Cardiac fibroblast (primary cell): ENCODE measurements around the gene PTBP3.

Source experiments
- DNase-seq, 2 donors: peaks; one replicate each; pipeline versions ENCODE4 v3.0.0 to v3.0.0-alpha.2; 2010; ENCODE audit warnings: low read depth in 2 of 2
- H3K4me3 ChIP-seq, 2 donors: replicated peaks in 1 of 2; 1 replicate in 1 of 2; 2 replicates in 1 of 2; pipeline ENCODE4 v1.5.1; 2011; ENCODE audit warnings: low read depth in 2 of 2, low read length in 2 of 2, mild to moderate bottlenecking in 2 of 2, moderate library complexity in 1 of 2
- TF ChIP-seq, protein P1 (sequence below): IDR thresholded peaks from one replicate; pipeline ENCODE4 v1.5.1; 2011; ENCODE audit warnings: low read depth, mild to moderate bottlenecking, low read length, inconsistent platforms

Gene PTBP3

DNA sequence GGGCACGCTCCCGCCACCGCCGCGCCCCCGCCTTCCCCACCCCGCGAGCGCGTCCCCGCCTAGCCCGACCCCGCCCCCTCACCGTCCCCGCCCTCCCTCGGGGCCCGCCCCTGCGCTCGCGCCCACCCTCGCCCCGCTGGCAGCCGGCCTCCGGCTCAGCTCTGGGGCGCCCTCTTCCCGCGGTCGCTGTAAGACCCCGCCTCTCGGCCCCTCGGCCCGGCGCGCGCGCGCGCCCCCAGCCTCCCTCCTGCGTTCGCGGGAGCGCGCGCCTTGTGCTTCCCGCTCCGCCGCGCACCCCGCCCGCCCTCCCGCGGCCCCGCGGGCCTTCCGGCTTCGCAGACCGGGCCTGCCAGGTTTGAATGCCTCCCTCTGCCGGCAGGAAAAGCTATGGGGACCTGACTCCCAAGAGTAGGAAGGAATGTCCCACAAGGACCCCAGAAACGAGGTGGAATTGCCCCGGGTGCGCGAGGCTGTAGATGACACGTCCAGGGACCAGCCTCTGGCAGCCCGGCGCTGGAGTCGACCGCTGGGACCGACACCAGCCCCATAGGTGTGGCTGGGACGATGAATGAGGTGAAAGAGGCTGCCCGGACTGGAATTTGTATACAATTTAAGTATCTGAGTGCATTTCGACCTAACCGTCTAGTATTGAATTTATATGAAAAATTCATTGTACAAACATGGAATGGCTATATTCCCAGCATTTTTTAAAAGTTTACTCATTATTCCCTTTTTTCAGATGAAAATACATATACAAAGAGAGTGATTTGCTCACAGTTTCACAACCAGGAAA is 416 bp upstream of the PTBP3 start:
- TF ChIP-seq, protein P1, sequence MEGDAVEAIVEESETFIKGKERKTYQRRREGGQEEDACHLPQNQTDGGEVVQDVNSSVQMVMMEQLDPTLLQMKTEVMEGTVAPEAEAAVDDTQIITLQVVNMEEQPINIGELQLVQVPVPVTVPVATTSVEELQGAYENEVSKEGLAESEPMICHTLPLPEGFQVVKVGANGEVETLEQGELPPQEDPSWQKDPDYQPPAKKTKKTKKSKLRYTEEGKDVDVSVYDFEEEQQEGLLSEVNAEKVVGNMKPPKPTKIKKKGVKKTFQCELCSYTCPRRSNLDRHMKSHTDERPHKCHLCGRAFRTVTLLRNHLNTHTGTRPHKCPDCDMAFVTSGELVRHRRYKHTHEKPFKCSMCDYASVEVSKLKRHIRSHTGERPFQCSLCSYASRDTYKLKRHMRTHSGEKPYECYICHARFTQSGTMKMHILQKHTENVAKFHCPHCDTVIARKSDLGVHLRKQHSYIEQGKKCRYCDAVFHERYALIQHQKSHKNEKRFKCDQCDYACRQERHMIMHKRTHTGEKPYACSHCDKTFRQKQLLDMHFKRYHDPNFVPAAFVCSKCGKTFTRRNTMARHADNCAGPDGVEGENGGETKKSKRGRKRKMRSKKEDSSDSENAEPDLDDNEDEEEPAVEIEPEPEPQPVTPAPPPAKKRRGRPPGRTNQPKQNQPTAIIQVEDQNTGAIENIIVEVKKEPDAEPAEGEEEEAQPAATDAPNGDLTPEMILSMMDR = peak; percentile 62
- DNase-seq = peak; percentile 95 to 98
- peak overlapping the region; percentile 81 to 90 for H3K4me3 ChIP-seq

DNA sequence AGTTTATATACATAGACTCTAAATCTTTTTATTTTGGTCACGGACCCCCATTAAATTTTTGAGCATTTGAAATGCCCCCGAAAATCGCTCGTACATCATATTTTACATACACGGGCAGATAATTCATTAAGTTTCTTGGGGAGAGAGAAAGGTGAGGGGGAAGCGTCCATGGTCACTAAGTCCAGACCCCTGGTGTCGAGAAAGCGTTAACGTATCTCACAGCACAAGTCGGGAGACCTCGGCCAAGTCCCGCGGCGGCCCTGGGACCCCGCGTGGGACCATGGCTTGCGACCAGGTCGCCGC is 794 bp downstream of the PTBP3 start:
- TF ChIP-seq, protein P1 = no peak
- peak overlapping the region; percentile 81 to 90 for H3K4me3 ChIP-seq
- no peak for DNase-seq

DNA sequence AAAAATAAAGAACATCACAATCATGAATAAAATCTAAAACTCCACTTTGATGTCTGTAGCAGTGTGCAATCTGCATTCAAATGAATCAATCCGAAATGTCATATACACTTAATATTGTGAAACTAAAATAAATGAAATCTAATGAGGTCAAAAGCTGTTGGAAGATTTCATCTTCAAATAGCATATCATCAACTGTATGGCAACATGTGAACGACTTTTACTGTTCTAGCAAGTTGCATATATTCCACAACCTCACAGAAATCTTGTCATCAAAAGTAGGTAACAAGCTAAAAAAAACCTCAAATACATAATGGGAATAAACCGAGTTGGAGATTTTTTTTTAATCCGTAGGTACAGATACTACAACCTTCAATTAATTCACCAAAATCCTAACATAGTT is 1.2 kb downstream of the PTBP3 start:
- DNase-seq = peak in 1 of 2 donors; percentile 34
- peak overlapping the region; percentile 81 to 90 for H3K4me3 ChIP-seq
- TF ChIP-seq, protein P1 = no peak

DNA sequence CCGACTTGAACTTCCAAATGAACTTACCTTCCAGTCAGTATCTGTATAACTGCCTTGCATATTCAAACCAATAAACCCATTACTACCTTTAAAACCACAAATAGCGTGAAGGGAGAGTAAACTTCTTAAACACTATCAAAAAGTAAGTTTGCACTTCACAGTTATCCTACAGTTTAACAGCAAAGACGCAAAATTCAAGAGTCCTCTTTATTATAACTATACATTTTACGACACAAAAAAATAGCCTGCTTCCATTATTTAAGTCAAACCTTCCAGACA is 1.8 kb downstream of the PTBP3 start:
- TF ChIP-seq, protein P1 = no peak
- H3K4me3 ChIP-seq = peak overlapping the region; percentile 12 to 90
- no peak for DNase-seq

DNA sequence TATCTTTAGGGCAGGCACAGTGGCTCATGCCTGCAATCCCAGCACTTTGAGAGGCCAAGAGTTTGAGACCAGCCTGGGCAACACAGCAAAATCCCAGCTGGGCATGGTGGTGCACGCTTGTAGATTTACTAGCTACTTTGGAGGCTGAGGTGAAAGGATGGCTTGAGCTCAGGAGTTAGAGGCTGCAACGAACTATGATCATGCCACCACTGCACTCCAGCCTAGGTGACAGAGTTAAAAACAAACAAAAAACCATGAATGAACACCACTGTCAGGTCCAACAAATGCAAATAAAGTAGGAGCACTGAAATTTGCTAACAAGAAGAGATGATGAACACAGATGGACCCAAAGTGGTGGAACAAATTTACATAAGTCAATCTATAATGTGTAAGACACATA is 4.9 kb downstream of the PTBP3 start:
- TF ChIP-seq, protein P1 = no peak
- H3K4me3 ChIP-seq = no peak overlapping the region
- no peak for DNase-seq

DNA sequence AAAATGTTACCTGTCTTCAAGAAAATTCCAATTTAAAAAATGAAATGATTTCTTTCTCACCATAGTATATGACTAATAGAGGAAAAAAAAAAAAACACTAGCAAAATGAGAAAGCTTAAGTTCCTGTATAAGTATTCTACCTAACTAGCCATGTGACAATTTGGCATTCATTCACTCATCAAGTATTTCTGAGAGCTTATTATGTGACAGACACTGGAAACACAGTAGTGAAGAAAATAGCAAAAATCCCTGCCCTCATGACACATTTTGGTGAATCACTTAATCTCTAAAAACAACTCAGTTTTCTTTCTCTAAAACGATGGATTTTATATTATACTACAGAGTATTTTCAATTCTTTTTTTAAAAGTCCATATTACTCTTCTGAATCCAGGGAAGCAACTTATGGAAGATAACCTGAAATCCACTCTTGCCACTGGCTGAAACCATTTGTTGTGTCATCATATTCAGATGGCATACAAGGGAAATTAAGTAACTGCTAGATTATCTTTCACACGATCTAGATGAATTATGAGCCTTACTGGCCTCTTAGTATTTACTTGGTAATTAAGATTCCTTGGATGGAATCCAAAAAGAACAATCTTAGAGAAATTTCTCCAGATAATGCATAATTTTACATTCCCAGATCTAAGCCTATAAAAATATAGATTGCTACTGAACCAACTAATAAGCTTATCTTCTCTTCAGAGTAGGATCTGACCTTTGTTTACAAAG is 5.5 kb downstream of the PTBP3 start:
- peak in 1 of 2 donors; percentile 49 for DNase-seq
- H3K4me3 ChIP-seq = no peak overlapping the region
- TF ChIP-seq, protein P1 = no peak
